Gastrocnemius medialis (tissue), 4 donors: ENCODE data around the gene MCU. TPM values are rescaled to one million over a fixed set of nuclear protein-coding genes. Genes with fewer than 3 reads are reported as not detected.

Experiments used
- ATAC-seq, 2 donors: fragments of 150-250 bp; one replicate each; pipeline ENCODE4 v1.9.1; 2016
- DNase-seq, 2 donors: peaks; one replicate each; pipeline ENCODE4 v3.0.0-alpha.2; 2019
- H3K27ac ChIP-seq, 4 donors: fragments of 200-600 bp; sonication (generic); 1 replicate in 1 of 4; 2 replicates in 3 of 4; pipeline ENCODE4 v1.5.1; 2016 to 2018; ENCODE audit warnings: mild to moderate bottlenecking in 2 of 4, moderate library complexity in 1 of 4
- H3K27me3 ChIP-seq, 3 donors: fragments of 200-600 bp; sonication (generic) in 2 of 3; 1 replicate in 1 of 3; 2 replicates in 2 of 3; pipeline versions ENCODE4 v1.5.1 to v1.6.0; 2016 to 2019; ENCODE audit warnings: mild to moderate bottlenecking in 1 of 3, moderate library complexity in 1 of 3
- H3K36me3 ChIP-seq, 2 donors: fragments of 200-600 bp; sonication (generic) in 1 of 2; one replicate each; pipeline ENCODE4 v1.5.1; 2017 to 2018
- H3K4me1 ChIP-seq, 2 donors: fragments of 200-600 bp; sonication (generic) in 1 of 2; one replicate each; pipeline ENCODE4 v1.5.1; 2016 to 2017; ENCODE audit warnings: mild to moderate bottlenecking in 2 of 2
- H3K4me3 ChIP-seq, 4 donors: fragments of 200-600 bp; sonication (generic) in 3 of 4; 1 replicate in 1 of 4; 2 replicates in 3 of 4; pipeline ENCODE4 v1.5.1; 2016 to 2019; ENCODE audit warnings: mild to moderate bottlenecking in 2 of 4
- H3K9me3 ChIP-seq, 3 donors: fragments of 200-600 bp; sonication (generic) in 2 of 3; 1 replicate in 1 of 3; 2 replicates in 2 of 3; pipeline ENCODE4 v1.5.1; 2016 to 2019
- CTCF ChIP-seq, 5 experiments: fragments of 450-650 bp in 3 of 5; fragments of 200-600 bp in 2 of 5; sonication (generic) in 2 of 5; IDR thresholded peaks in 4 of 5; conservative IDR thresholded peaks in 1 of 5; 1 replicate in 4 of 5; 2 replicates in 1 of 5; pipeline ENCODE4 v1.5.1; 2016 to 2019; ENCODE audit warnings: antibody characterized with exemption in 5 of 5, mild to moderate bottlenecking in 3 of 5, moderate library complexity in 3 of 5
- POLR2A ChIP-seq, 2 donors: fragments of 450-650 bp; IDR thresholded peaks; one replicate each; pipeline ENCODE4 v1.6.1; 2017; ENCODE audit warnings: antibody characterized with exemption in 2 of 2, mild to moderate bottlenecking in 2 of 2, moderate library complexity in 2 of 2
- in situ Hi-C, 4 donors: fragments of 200-750 bp; cut with MboI; loops; one replicate each; pipeline versions ENCODE4 v1.15.0 to v1.8.0; 2017; ENCODE audit warnings: low sequenced_read_pairs in 4 of 4
- intact Hi-C: fragments of 100-400 bp; cut with DNase I; formaldehyde crosslinking; loops from one replicate; pipeline ENCODE4 v1.15.1; 2023; ENCODE audit warnings: low total_unique reads
- total RNA-seq, 4 donors: library from RNA; depleted of rRNA; stranded (reverse); fragments of >200 nt; gene quantifications; one replicate each; pipeline versions ENCODE4 v1.1.0 to v1.2.3, GENCODE V29; 2016

The MCU gene
- total RNA-seq, 4 donors from 2014 or later, result 25.1 to 61.3 (median 49.0) TPM

GRCh38 chr10:72659694-72660093 lies 32.2 kb upstream of the MCU start:
- ATAC-seq, result no peak
- Histone ChIP-seq H3K9me3 (no peaks in the 10 kb centered on the region), H3K36me3 (no peaks in the 10 kb centered on the region), H3K27me3 (no peaks in the 10 kb centered on the region), H3K4me3 (no peak overlapping the region), H3K27ac (no peak overlapping the region), H3K4me1 (no peaks in the 10 kb centered on the region)
- intact Hi-C loops, result no loop called here
- DNase-seq, result no peak
- in situ Hi-C loops, result no loop called here
- TF ChIP-seq POLR2A (IDR thresholded peaks at IDR 0.05) (no peak), CTCF (IDR thresholded peaks at IDR 0.05 in 4 of 5, conservative IDR thresholded peaks at IDR 0.05 in 1 of 5) (no peak)

- H3K27ac ChIP-seq, result no peak overlapping the region
- DNase-seq (no peak), ATAC-seq (no peak)
- TF ChIP-seq CTCF (IDR thresholded peaks at IDR 0.05 in 4 of 5, conservative IDR thresholded peaks at IDR 0.05 in 1 of 5) (no peak), POLR2A (IDR thresholded peaks at IDR 0.05) (no peak)
- in situ Hi-C loops (no loop called here), intact Hi-C loops (no loop called here)
- H3K36me3 ChIP-seq, result no peaks in the 10 kb centered on the region
- no peaks in the 10 kb centered on the region for H3K4me1 ChIP-seq
- no peaks in the 10 kb centered on the region for H3K27me3 ChIP-seq
- H3K4me3 ChIP-seq, result no peak overlapping the region
- no peaks in the 10 kb centered on the region for H3K9me3 ChIP-seq
Measured at GRCh38 chr10:72660220-72660619, 31.7 kb upstream of the MCU start.

- H3K4me3 ChIP-seq, result no peak overlapping the region
- no peaks in the 10 kb centered on the region for H3K9me3 ChIP-seq
- no peak for DNase-seq
- H3K36me3 ChIP-seq, result no peaks in the 10 kb centered on the region
- TF ChIP-seq POLR2A (IDR thresholded peaks at IDR 0.05), result no peak
- no peak for TF ChIP-seq CTCF (IDR thresholded peaks at IDR 0.05 in 4 of 5, conservative IDR thresholded peaks at IDR 0.05 in 1 of 5)
- ATAC-seq, result no peak
- H3K4me1 ChIP-seq, result no peaks in the 10 kb centered on the region
- intact Hi-C loops, result no loop called here
- no peaks in the 10 kb centered on the region for H3K27me3 ChIP-seq
- H3K27ac ChIP-seq, result no peak overlapping the region
- in situ Hi-C loops, result no loop called here
Measured at GRCh38 chr10:72661431-72661830, 30.5 kb upstream of the MCU start.

GRCh38 chr10:72663971-72664370 lies 28.0 kb upstream of the MCU start:
- H3K9me3 ChIP-seq, result no peaks in the 10 kb centered on the region
- H3K36me3 ChIP-seq, result no peaks in the 10 kb centered on the region
- H3K27me3 ChIP-seq, result no peaks in the 10 kb centered on the region
- no peak for TF ChIP-seq CTCF (IDR thresholded peaks at IDR 0.05 in 4 of 5, conservative IDR thresholded peaks at IDR 0.05 in 1 of 5)
- TF ChIP-seq POLR2A (IDR thresholded peaks at IDR 0.05), result no peak
- ATAC-seq, result no peak
- H3K4me3 ChIP-seq, result no peak overlapping the region
- intact Hi-C loops, result no loop called here
- in situ Hi-C loops, result no loop called here
- DNase-seq, result no peak
- no peak overlapping the region for H3K27ac ChIP-seq
- no peaks in the 10 kb centered on the region for H3K4me1 ChIP-seq

- no peak overlapping the region for H3K27ac ChIP-seq
- no peaks in the 10 kb centered on the region for H3K9me3 ChIP-seq
- DNase-seq (no peak), ATAC-seq (no peak)
- in situ Hi-C loops, result no loop called here
- no peaks in the 10 kb centered on the region for H3K27me3 ChIP-seq
- no peak for TF ChIP-seq POLR2A (IDR thresholded peaks at IDR 0.05)
- no peak for TF ChIP-seq CTCF (IDR thresholded peaks at IDR 0.05 in 4 of 5, conservative IDR thresholded peaks at IDR 0.05 in 1 of 5)
- no peaks in the 10 kb centered on the region for H3K4me1 ChIP-seq
- no peak overlapping the region for H3K4me3 ChIP-seq
- intact Hi-C loops, result no loop called here
- H3K36me3 ChIP-seq, result no peaks in the 10 kb centered on the region
Measured at GRCh38 chr10:72665925-72666324, 26.0 kb upstream of the MCU start.
